AG04450 (cell line): ENCODE measurements around the gene DCAF5. TPM values are rescaled to one million over a fixed set of nuclear protein-coding genes. Genes with fewer than 3 reads are reported as not detected.
"Not testable (repeated sequence)": the region's sequence is repeated elsewhere in the genome, so short reads cannot be mapped to it uniquely, and the experiment has no call there.

Experiments used
- CTCF ChIA-PET: fragments of 300-600, 350-600 bp; formaldehyde crosslinking; extraction: SDS; loops from one replicate; lab custom pipeline; 2022; ENCODE audit warnings: antibody characterized with exemption, inconsistent platforms; lab: Charles Lee
- POLR2A ChIA-PET: fragments of 350-600 bp; formaldehyde crosslinking; extraction: SDS; loops from one replicate; lab custom pipeline; 2021; ENCODE audit warnings: antibody characterized with exemption, inconsistent platforms; lab: Yijun Ruan, JAX
- DNase-seq: peaks from one replicate; pipeline ENCODE4 v3.0.0-alpha.2; 2011; ENCODE audit warnings: low read depth, low spot score
- H3K27ac ChIP-seq: one replicate; pipeline ENCODE4 v1.5.1; 2012; ENCODE audit warnings: low read depth, low read length, control low read depth
- H3K27me3 ChIP-seq: one replicate; pipeline ENCODE4 v1.6.0; 2012; ENCODE audit warnings: low read length; ENCODE audit not compliant: control insufficient read depth, insufficient read depth
- H3K4me3 ChIP-seq: 2 replicates; pipeline ENCODE4 v1.5.1; 2011; ENCODE audit warnings: mild to moderate bottlenecking, low read depth, low read length, control low read depth
- H3K9me3 ChIP-seq: 2 replicates; pipeline ENCODE4 v1.5.1; 2012; ENCODE audit warnings: low read length; ENCODE audit not compliant: control insufficient read depth, insufficient read depth
- CTCF ChIP-seq: IDR thresholded peaks from 2 replicates; pipeline ENCODE4 v1.5.1; 2011; ENCODE audit warnings: low read depth, low read length, control low read depth, inconsistent platforms
- polyA plus RNA-seq: library from polyadenylated mRNA; depleted of rRNA; stranded (reverse); fragments of >200 nt; gene quantifications from 2 replicates; pipeline ENCODE4 v1.2.3, GENCODE V29; 2011

DCAF5 gene
- polyA plus RNA-seq, 1 experiment: 32.4 TPM

- H3K27ac ChIP-seq: no peak overlapping the region
- no peaks in the 10 kb centered on the region for H3K9me3 ChIP-seq
- no peaks in the 10 kb centered on the region for H3K27me3 ChIP-seq
- no peak for DNase-seq
- POLR2A ChIA-PET: no interaction called here
- no peak overlapping the region for H3K4me3 ChIP-seq
- TF ChIP-seq CTCF: no peak
- CTCF ChIA-PET: interaction anchor here (1.0 kb wide), 1 partner anchor 19 kb away, joined by 3 read pairs; no protein-coding TSS in a partner anchor
Measured at GRCh38 chr14:69072584-69072983, 80.3 kb downstream of the DCAF5 start.

- H3K27ac ChIP-seq: peak overlapping the region; percentile 96
- ChIA-PET CTCF (interaction anchor here (1.2 kb wide), 1 partner anchor 158 kb away, joined by 3 read pairs; no protein-coding TSS in a partner anchor), POLR2A (interaction anchor here (0.7 to 1.4 kb wide), 9 partner anchors 9 to 118 kb away, joined by 3 to 7 read pairs (median 4); partner anchors contain the start of gene ACTN1)
- H3K9me3 ChIP-seq: no peaks in the 10 kb centered on the region
- H3K27me3 ChIP-seq: no peaks in the 10 kb centered on the region
- peak; percentile 77 for DNase-seq
- H3K4me3 ChIP-seq: no peak overlapping the region
- no peak for TF ChIP-seq CTCF
Measured at GRCh38 chr14:69068744-69069421, 84.0 kb downstream of the DCAF5 start.

- H3K9me3 ChIP-seq: no peaks in the 10 kb centered on the region
- H3K27ac ChIP-seq: no peak overlapping the region
- ChIA-PET CTCF (interaction anchor here (1.6 kb wide), 1 partner anchor 23 kb away, joined by 7 read pairs; no protein-coding TSS in a partner anchor), POLR2A (no interaction called here)
- TF ChIP-seq CTCF: no peak
- no peak overlapping the region for H3K4me3 ChIP-seq
- no peaks in the 10 kb centered on the region for H3K27me3 ChIP-seq
- DNase-seq: no peak
Measured at GRCh38 chr14:69066396-69067171, 86.3 kb downstream of the DCAF5 start.

GRCh38 chr14:69065934-69066333 is 87.0 kb downstream of the DCAF5 start:
- H3K27ac ChIP-seq, H3K4me3 ChIP-seq, POLR2A ChIA-PET, H3K27me3 ChIP-seq, DNase-seq, H3K9me3 ChIP-seq: not testable (repeated sequence)
- CTCF ChIA-PET: interaction anchor here (1.6 kb wide), 1 partner anchor 24 kb away, joined by 7 read pairs; no protein-coding TSS in a partner anchor

GRCh38 chr14:69064596-69064995 is 88.3 kb downstream of the DCAF5 start:
- Histone ChIP-seq H3K9me3 (no peaks in the 10 kb centered on the region), H3K4me3 (no peak overlapping the region), H3K27me3 (no peaks in the 10 kb centered on the region), H3K27ac (no peak overlapping the region)
- no peak for TF ChIP-seq CTCF
- ChIA-PET CTCF (interaction anchor here (1.0 kb wide), 1 partner anchor 153 kb away, joined by 3 read pairs; no protein-coding TSS in a partner anchor), POLR2A (interaction anchor here (0.7 kb wide), 1 partner anchor 1106 kb away, joined by 9 read pairs; no protein-coding TSS in a partner anchor)
- DNase-seq: no peak
